ENCODE results near the gene LONRF2.
"Not testable (repeated sequence)": the region's sequence is repeated elsewhere in the genome, so short reads cannot be mapped to it uniquely, and the experiment has no call there.

The LONRF2 gene

DNA sequence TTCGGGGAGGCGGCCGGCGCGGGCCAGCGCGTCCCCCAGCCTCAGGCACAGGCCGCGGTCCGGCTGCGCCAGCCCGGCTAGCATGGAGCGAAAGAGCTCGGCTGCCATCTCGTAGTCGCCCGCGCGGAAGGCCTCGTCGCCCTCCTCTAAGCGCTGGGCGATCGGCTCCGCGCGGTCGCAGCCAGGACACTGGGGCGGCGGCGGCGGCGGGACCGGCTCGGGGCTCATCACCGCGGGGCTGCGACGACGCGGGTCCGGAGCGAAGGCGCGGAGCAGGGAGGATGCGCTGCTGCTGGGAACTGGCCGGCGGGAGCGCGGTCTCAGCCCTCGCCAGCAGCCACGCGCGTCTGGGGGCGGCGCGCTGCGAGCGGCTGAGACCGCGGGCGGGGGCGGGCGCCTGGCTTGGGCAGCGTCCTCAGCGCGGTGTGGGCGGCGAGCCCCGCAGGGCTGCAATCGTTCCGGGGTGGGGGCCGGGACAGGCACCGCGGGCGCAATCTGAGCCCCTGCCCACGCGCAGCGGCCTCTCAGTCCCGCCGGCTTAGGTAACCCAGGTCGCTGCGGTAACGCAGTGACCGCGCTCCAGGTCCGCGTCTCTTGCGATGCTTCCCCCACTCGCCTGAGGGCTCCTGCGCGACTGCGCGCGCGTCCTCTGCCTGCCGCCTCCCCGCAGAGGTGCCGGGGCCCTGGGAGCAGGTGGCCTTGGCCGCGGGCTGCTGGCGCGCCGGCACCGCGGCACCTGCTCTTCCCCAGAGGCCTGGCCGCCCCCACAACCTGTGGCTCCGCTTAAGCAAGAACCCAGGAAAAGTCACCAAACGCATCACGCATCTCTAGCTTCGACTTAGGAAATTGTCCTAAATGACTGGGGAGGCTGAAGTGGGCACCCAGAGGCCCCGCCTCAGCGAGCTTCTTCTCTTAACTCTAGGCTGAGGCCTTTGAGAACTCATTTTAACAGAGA is at the start of gene LONRF2:
LONRF2 (minus strand) TSS at position 636 of the 955 bp plus-strand sequence; CDS start at position 228, 408 bp downstream.
- Histone ChIP-seq H3K4me3 (ENCODE audit: low read depth, low read length) (peak within 1 kb of the TSS; percentile 35), H3K27ac (no peak within 1 kb of the TSS), H3K36me3 (replicated peaks) (no peaks in the 10 kb centered on the region), H3K27me3 (replicated peaks) (peaks cover 49% of the 10 kb centered on the region)
- in situ Hi-C loops (cut with HindIII; ENCODE audit: low pct_ligation_motif_present, low sequenced_read_pairs), result no loop called here
- DNase-seq, result no peak
- TF ChIP-seq, protein P1, sequence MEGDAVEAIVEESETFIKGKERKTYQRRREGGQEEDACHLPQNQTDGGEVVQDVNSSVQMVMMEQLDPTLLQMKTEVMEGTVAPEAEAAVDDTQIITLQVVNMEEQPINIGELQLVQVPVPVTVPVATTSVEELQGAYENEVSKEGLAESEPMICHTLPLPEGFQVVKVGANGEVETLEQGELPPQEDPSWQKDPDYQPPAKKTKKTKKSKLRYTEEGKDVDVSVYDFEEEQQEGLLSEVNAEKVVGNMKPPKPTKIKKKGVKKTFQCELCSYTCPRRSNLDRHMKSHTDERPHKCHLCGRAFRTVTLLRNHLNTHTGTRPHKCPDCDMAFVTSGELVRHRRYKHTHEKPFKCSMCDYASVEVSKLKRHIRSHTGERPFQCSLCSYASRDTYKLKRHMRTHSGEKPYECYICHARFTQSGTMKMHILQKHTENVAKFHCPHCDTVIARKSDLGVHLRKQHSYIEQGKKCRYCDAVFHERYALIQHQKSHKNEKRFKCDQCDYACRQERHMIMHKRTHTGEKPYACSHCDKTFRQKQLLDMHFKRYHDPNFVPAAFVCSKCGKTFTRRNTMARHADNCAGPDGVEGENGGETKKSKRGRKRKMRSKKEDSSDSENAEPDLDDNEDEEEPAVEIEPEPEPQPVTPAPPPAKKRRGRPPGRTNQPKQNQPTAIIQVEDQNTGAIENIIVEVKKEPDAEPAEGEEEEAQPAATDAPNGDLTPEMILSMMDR (IDR thresholded peaks at IDR 0.05; ENCODE audit: low read depth, low read length, missing control alignments), result no peak

DNA sequence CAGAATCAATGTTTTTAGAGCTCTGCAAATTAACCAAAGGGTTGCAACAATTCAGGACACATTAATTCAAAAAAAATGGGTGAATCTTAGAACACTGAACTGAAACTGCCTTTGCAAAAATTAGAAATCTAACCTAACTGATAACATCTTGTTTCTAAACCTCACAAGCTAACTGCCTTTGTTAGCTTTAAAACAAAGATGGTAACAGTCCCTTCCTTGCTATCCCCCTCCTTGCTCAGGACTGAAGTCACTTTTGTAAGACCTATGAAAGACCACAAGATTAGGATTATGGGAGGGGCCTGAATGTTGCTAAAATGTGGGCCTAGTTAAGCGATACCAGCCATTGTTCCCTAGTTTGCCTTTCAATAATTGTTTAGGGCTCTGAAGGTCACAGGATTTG is 44.9 kb upstream of the LONRF2 start:
- in situ Hi-C loops (cut with HindIII; ENCODE audit: low pct_ligation_motif_present, low sequenced_read_pairs), result no loop called here
- Histone ChIP-seq H3K4me3 (ENCODE audit: low read depth, low read length) (no peak overlapping the region), H3K36me3 (replicated peaks) (no peaks in the 10 kb centered on the region), H3K27me3 (replicated peaks) (no peaks in the 10 kb centered on the region), H3K27ac (no peak overlapping the region)
- TF ChIP-seq, protein P1 (IDR thresholded peaks at IDR 0.05; ENCODE audit: low read depth, low read length, missing control alignments), result no peak
- no peak for DNase-seq

DNA sequence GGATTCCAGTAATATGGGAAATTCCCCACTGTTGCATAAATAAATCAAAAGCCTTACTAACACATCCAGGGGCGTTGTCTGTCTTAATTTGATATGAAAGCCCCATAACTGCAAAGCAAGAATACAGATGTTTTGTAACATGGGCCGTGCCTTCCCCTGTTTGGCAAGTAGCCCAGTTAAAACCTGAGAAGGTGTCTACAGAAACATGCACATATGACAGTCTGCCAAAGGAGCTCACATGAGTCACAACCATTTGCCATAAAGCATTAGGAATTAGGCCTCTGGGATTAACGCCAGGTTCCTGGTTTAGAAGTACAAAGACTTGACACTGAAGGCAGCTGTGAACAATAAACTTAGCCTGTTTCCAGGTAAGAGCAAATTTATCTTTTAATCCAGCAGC is 43.1 kb upstream of the LONRF2 start:
- no peaks in the 10 kb centered on the region for H3K36me3 ChIP-seq (replicated peaks)

DNA sequence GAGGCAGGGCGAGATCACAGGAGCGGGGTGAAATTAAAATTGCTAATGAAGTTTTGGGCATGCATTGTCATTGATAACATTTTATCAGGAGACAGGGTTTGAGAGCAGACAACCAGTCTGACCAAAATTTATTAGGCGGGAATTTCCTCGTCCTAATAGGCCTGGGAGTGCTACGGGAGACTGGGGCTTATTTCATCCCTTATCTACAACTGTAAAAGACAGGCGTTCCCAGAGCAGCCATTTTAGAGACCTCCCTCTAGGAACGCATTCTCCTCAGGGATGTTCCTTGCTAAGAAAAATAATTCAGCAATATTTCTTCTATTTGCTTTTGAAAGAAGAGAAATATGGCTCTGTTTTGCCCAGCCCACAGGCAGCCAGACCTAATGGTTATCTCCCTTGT is 40.0 kb upstream of the LONRF2 start:
- in situ Hi-C loops (cut with HindIII; ENCODE audit: low pct_ligation_motif_present, low sequenced_read_pairs); H3K36me3 ChIP-seq (replicated peaks); H3K27me3 ChIP-seq (replicated peaks); H3K4me3 ChIP-seq (ENCODE audit: low read depth, low read length); H3K27ac ChIP-seq; DNase-seq: not testable (repeated sequence)

More for the DNA sequence above, 43.1 kb upstream of the LONRF2 start:
- TF ChIP-seq, protein P1 (IDR thresholded peaks at IDR 0.05; ENCODE audit: low read depth, low read length, missing control alignments), result no peak
- in situ Hi-C loops (cut with HindIII; ENCODE audit: low pct_ligation_motif_present, low sequenced_read_pairs), result no loop called here
- no peak overlapping the region for H3K27ac ChIP-seq
- H3K27me3 ChIP-seq (replicated peaks), result no peaks in the 10 kb centered on the region
- no peak overlapping the region for H3K4me3 ChIP-seq (ENCODE audit: low read depth, low read length)
- peak; percentile 48 for DNase-seq

DNA sequence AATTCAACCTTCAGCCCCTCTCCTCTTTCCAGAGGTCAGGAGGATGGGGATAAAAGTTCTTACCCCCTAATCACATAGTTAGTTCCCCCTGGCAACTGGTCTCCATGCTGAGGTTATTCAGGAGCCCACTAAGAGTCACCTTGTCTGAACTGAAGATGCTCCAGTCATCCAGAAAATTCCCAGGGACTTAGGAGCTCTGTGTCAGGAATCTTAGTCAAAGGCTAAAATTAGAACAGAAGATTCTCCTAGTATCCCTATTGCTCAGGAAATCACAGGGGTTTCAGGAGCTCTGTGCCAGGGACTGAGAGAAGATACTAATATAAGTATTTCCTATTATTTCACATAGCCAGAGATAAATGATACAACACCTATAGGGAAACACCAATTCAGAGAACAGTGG is 37.3 kb upstream of the LONRF2 start:
- Histone ChIP-seq H3K36me3 (replicated peaks) (no peaks in the 10 kb centered on the region), H3K27ac (no peak overlapping the region), H3K4me3 (ENCODE audit: low read depth, low read length) (no peak overlapping the region), H3K27me3 (replicated peaks) (no peaks in the 10 kb centered on the region)
- in situ Hi-C loops (cut with HindIII; ENCODE audit: low pct_ligation_motif_present, low sequenced_read_pairs), result no loop called here
- DNase-seq, result no peak
- TF ChIP-seq, protein P1 (IDR thresholded peaks at IDR 0.05; ENCODE audit: low read depth, low read length, missing control alignments), result no peak

DNA sequence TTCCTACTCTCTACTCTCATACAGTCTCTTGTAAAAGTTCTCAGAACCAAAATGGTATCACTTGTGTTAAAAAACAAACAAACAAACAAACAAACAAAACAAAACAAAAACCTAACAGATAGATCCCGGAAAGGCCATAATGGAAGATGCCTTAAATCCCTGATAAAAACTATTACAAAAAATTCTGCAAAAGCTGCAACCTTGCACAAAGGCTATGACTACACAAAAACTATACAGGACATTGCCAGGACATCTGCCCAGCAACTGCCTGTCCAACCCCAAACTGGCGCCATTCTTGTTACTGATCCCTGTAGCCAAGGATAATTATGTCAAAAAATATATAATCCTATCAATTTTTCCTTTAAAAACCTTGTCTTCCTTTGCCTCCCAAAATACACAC is 36.3 kb upstream of the LONRF2 start:
- TF ChIP-seq, protein P1 (IDR thresholded peaks at IDR 0.05; ENCODE audit: low read depth, low read length, missing control alignments), result no peak
- no peak overlapping the region for H3K4me3 ChIP-seq (ENCODE audit: low read depth, low read length)
- H3K36me3 ChIP-seq (replicated peaks), result no peaks in the 10 kb centered on the region
- H3K27me3 ChIP-seq (replicated peaks), result no peaks in the 10 kb centered on the region
- in situ Hi-C loops (cut with HindIII; ENCODE audit: low pct_ligation_motif_present, low sequenced_read_pairs), result no loop called here
- no peak overlapping the region for H3K27ac ChIP-seq
- no peak for DNase-seq
